Activated CD4-positive, CD25-positive, alpha-beta regulatory T cell treated with anti-CD3 and anti-CD28 coated beads, Interleukin-2, amount 50 U/mL, for 24 hours (primary cell): ENCODE results near the gene TOMM20.
A peak's percentile ranks its signal among the peaks of the same experiment; 100 is the strongest.
"Not testable (repeated sequence)": the region's sequence is repeated elsewhere in the genome, so short reads cannot be mapped to it uniquely, and the experiment has no call there.

Source experiments
- ATAC-seq, 2 donors: fragments of 150-1000 bp; cut with Tn5 transposase; one replicate each; pipeline ENCODE4 v1.10.0; 2021; ENCODE audit warnings: mild to moderate bottlenecking in 1 of 2, moderate library complexity in 1 of 2

TOMM20 gene

DNA sequence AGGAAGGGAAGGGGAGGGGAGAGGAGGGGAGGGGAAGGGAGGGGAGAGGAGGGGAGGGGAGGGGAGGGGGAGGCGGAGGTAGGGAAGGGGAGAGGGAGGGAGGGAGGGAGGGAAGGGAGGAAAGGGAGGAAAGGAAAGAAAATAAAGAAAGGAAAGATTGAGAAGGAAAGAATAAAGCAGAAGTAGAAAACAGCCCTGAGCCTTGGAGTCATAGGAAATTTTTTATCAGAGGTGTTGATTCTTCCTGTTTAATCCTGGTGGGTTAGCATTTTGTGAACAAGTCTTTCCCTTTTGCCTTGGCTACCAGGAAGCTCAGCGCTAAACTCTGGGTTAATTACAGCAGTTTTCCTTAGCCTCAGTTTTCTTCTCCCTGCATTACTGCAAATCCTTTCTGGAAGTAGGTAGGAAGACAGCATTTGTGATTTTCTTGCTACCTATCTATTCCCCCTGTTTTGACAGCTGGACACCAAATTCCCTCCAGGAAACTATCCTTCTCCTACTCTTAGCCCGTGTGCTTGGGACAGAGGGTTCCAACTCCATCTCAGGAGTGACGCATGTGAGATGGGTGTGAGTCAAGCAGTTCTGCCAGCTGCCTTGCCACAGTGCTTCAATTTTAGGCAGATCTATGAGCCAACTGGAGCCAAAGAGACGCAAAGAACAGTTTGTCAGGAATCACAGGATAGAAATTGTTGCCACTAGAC is 26.9 kb downstream of the TOMM20 start:
- ATAC-seq: no peak

- ATAC-seq: no peak
Observed at GRCh38 chr1:235100194-235100772, 28.4 kb downstream of the TOMM20 start.

DNA sequence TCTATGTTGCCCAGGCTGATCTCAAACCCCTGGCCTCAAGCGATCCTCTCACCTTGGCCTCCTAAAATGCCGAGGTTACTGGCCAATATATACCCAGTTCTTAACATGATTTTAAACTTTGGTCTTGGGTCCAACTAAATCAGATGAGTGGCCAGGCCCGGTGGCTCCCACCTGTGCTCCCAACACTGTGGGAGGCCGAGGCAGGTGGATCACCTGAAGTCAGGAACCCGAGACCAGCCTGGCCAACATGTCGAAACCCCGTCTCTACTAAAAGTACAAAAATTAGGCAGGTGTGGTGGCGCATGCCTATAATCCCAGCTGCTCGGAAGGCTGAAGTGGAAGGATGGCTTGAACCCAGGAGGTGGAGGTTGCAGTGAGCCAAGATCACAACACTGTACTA is 29.6 kb downstream of the TOMM20 start:
- ATAC-seq: no peak

DNA sequence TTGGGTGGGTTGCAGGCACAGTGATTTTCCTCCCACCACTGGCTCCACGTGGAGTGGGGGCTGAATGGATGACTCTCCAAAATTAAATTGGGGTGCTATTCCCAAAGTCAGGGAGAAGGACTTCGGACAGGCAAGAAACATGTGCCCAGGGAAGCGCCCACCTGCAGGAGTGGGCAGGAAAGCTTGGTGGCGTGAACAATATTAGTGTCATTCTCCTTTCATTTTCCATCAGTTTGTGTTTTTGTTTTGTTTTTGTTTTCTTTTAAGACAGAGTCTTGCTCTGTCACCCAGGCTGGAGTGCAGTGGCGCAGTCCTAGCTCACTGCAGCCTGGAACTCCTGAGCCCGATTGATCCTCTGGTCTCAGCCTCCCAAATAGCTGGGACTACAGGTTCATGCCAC is 30.1 kb downstream of the TOMM20 start:
- no peak for ATAC-seq

GRCh38 chr1:235097501-235097900 is 31.1 kb downstream of the TOMM20 start:
- not testable (repeated sequence) for ATAC-seq

DNA sequence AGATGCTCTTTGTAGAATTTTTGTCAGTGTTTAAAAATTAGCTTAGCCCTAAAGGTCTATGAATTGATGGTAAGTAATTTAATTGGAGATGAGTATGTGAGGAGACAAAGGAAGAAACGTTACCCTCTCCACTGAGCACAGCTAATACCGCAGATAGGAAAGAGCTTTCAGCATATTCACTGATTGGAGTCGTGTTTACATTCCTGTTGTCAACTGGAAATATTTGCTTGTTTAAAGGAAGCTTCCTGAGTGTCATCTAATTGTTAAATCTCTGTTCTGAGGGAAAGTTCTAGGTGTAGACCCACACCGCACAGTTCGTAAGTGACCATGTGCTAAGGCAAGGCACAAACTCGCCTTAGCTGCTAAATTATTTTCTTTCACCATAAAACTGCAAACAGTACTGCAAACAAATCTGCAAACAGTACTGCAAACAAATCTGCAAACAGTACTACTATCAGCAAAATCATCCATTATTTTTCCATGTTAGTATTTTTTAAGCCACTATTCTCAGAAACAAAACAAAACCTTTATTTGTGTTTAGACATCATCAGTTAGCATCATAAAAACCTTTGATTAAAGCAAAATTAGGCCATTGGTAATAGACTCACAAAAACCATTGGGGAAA is 32.6 kb downstream of the TOMM20 start:
- ATAC-seq: no peak

DNA sequence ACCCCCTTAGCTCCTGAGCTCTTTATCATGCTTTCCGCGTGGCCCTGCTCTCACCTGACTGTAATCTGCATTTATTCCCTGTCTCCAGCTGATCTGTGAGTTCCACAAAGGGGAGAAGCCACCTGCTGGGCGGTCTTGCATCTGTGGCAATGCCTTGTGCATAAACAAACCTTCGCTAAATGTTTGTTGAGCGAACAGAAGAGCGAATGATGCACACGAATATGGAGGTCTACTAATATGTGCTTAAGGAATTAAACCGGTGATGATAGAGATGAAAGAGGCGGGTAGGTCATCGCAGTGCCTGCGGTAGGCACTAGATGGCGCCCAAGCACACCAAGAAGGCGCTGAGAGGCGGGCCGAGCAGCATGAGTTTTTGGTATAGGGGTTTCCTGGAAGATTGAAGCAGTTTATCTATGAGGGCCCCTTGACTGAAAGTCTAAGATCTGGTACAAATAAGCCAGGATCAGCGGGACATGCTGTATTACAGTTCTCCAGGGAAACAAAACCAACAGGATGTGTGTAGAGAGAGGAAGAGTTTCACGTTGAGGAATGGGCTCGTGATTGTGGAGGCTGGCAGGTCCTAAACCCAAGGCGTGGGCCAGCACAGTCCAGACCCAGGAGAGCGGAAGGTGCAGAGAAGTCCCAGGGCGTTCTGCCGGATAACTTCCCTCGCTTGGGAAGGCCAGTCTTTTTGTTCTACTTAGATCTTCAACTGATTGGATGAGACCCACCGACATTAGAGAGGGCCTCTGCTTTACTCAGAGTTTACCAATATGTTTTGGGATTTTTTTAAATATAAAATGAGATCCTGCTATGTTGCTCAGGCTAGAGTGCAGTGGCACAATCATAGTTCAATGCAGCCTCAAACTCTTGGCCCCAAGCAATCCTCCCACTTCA is 34.7 kb downstream of the TOMM20 start:
- ATAC-seq: peak; percentile 82 to 90

GRCh38 chr1:235093013-235093695 is 35.5 kb downstream of the TOMM20 start:
- ATAC-seq: no peak

DNA sequence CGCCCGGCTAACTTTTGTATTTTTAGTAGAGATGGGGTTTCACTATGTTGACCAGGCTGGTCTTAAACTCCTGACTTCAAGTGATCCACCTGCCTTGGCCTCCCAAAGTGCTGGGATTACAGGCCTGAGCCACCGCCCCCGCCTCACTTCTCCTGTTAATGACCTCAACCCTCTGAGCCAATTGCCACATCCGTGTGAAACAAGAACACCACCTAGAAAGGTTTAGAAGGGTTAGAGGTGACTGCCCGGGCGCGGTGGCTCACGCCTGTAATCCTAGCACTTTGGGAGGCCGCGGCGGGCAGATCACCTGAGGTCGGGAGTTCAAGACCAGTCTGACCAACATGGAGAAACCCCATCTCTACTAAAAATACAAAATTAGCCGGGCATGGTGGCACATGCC is 36.2 kb downstream of the TOMM20 start:
- not testable (repeated sequence) for ATAC-seq

DNA sequence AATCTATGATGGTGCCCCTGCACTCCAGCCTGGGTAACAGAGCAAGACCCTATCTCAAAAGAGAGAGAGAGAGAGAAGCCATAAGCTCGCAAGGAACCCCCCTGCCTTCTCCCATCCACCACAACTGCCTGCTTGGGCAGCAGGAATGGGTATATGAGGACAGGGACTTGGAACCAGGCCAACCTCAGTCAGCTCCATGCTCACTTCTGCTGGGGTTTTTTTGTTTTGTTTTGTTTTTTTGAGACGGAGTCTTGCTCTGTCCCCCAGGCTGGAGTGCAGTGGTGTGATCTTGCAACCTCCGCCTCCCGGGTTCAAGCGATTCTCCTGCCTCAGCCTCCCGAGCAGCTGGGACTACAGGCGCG is 36.6 kb downstream of the TOMM20 start:
- not testable (repeated sequence) for ATAC-seq

DNA sequence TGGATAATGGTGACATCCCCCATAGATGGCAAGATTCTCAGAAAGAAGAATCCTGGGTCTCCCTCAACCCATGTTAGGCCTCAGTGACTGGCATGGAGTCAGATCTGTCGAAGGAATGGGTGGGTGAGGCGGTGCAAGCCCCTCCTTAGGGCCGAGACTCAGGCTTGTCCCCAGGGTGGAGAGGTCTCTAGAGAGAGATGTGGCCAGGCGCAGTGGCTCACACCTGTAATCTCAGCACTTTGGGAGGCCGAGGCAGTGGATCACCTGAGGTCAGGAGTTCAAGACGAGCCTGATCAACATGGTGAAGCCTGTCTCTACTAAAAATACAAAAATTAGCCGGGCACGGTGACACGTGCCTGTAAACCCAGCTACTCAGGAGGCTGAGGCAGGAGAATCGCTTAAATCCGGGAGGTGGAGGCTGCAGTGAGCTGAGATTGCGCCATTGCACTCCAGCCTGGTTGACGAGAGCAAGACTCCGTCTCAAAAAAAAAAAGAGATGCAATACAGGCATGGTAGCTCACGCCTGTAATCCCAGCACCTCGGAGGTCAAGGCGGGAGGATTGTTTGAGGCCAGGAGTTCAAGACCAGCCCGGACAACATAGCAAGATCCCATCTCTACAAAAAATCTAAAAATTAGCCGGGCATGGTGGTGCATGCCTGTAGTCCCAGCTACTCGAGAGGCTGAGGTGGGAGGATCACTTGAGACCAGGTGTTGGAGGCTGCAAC is 37.2 kb downstream of the TOMM20 start:
- not testable (repeated sequence) for ATAC-seq

DNA sequence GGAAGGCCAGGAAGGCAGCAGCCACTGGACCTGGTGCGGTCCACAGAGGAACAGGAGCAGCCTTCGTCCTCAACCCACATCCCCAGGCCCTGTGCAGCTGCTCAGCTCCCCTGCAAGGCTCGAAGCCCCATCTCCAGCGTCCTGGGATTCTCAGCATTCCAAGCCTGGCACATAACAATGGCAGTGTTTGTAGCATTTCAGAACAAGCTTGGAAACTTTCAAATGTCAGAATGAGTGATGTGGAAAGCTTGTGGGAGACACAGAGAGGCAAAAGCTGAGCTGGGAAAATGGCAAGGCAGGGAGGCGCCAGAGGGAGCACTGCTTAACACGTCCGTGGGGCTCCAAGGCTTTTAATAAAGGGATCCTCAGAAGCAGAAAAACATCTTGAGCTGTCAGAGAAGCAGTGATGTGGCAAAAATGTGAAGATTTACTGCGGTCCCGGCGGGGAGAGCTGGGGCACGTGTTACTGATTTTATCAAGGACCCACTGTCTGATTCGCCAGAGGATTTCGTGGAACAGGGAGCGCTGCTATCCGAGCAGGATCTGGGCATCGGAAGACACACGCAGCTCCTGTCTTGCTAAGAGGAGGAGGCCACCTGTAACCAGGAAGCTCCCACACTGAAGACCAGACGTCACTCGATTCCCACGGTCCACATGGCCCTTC is 38.1 kb downstream of the TOMM20 start:
- no peak for ATAC-seq

DNA sequence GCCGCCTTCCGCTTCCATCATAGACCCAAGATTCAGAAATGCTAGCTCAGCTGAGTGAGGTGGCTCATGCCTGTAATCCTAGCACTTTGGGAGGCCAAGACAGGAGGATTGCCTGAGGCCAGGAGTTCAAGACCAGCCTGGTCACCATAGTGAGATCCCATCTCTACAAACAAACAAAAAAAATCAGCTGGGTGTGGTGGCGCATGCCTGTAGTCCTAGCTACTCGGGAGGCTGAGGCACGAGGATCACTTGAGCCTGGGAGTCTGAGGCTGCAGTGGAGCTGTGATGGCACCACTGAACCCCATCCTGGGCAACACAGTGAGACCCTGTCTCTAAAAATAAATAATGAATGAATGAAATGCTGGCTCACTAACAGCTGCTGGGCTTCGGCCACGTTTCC is 39.7 kb downstream of the TOMM20 start:
- ATAC-seq: no peak

DNA sequence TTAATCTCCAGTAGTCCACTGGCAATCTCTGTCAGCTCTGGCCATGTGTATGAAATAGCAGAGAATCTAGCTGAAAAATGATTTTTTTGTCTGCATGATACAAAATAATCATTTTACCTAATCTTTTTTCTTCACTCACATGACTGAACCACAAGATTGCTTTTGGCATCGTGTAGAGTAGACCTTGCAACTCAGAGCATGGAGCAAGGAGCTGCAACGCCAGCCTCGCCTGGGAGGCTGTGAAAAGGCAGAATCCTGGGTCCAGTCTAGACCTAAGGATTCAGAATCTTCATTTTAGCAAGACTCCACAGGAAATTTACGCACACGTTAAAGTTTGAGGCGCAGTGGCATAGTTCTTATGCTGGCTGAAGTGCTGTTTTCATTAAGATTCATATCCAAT is 40.2 kb downstream of the TOMM20 start:
- no peak for ATAC-seq

DNA sequence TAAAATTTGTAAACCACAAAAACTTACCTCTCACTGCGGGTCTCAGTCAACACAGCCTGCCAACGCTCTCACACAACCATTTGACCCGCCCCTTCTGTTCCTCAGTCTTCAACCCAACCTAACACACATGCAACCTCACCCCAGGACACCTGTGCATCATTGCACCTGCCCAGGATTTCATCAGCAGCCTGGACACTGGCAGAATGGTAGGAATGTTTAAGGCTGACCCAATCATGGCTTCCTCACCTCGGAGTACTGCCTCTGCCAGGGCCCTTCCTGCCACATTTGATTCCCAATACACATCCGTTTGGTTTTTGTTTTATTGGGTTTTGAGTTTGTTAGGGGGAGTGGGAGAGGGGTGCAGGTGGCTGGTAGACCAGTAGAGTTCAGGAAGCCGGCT is 40.7 kb downstream of the TOMM20 start:
- no peak for ATAC-seq

DNA sequence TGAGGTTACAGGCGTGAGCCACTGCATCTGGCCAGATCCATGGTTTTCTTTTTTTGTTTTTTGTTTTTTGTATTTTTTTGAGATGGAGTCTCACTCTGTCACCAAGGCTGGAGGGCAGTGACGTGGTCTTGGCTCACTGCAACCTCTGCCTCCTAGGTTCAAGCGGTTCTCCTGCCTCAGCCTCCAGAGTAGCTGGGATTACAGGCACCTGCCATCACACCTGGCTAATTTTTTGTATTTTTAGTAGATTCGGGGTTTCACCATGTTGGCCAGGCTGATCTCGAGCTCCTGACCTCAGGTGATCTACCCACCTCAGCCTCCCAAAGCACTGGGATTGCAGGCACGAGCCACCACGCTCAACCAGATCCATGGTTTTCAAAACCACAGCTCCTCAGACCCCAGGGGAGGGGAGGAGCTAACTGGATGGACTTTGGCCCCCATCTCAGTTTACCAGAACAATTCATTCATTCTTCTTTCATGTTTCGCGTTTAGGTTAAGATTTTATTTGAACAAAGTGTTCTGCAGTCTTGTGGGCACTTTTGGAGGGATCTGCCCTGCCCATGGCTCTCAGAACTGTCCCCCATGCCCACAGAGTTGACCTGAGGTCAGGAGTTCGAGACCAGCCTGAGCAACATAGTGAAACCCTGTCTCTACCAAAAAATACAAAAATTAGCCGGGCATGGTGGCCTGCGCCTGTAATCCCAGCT is 43.1 kb downstream of the TOMM20 start:
- ATAC-seq: not testable (repeated sequence)

DNA sequence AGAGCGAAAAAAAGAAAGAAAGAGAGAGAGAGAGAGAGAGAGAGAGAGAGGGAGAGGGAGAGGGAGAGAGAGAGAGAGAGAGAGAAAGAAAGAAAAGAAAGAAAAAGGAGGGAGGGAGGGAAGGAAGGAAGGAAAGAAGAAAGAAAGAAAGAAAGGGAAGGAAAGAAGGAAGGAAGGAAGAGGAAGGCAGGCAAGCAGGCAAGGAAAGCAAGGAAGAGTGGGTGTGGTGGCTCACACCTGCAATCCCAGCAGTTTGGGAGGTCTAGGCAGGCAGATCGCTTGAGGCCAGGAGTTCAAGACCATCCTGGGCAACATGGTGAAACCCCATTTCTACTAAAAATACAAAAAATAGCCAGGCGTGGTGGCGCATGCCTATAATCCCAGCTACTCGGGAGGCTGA is 47.8 kb downstream of the TOMM20 start:
- not testable (repeated sequence) for ATAC-seq

DNA sequence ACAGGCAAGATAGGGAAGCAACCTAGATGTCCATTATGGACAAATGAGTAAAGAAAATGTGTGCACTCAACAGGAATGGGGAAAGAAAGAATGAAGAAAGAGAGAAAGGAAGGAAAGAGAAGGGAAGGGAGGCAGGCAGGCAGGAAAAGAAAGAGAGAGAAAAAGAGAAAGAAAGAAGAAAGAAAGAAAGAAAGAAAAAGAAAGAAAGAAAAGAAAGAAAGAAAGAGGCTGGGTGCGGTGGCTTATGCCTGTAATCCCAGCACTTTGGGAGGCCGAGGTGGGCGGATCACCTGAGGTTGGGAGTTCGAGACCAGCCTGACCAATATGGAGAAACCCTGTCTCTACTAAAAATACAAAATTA is 48.4 kb downstream of the TOMM20 start:
- ATAC-seq: not testable (repeated sequence)

DNA sequence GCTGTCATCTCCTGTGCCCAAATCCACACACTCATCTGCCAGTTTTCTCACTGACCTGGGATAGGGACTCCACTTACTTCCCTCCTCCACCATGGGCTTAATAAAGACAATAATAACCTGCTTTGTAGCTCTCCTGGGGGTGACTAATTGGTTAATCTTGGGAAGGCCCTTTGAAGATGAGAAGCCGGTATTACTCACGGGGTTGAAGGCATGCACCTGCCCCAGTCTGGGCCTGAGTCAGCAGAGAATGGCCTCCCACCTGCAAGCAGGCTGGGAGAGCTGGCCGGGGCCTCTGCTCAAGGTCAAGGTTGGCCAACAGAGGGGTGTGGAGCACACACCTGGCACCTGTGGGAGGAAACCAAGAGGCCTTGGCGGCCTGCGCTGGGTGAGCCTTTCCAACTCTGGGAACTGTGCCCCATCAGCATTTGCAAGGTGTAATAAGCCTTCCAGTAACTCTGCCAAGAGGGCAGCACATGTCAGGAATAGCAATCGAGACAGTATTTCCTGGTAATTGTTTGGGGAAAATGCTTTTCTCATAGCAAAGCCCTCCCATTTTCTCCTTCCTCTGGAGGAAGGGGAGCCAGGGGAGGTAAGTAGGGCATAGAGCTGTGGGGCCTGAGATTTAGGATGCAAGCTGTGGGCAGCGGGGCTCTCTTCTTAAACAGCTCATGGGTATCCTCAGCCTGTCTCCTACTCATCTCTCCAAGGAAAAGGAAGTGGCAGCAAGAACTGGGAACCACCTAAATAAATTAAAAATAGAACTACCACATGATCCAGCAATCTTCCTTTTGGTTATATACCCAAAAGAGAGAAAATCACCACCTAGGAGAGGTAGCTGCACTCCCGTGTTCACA is 49.0 kb downstream of the TOMM20 start:
- peak; percentile 16 to 18 for ATAC-seq
